Hepatocyte (in vitro differentiated cells): Measurements from ENCODE around the gene ENOPH1.

Source experiments
- CTCF ChIP-seq: fragments of 200-600 bp; sonication (generic); IDR thresholded peaks from 2 replicates; pipeline ENCODE4 v1.5.1; 2016; ENCODE audit warnings: antibody characterized with exemption, mild to moderate bottlenecking; ENCODE audit not compliant: poor library complexity
- EZH2 ChIP-seq: fragments of 200-600 bp; sonication (generic); IDR thresholded peaks from 2 replicates; pipeline ENCODE4 v1.6.1; 2016; ENCODE audit warnings: antibody characterized with exemption, mild to moderate bottlenecking, borderline replicate concordance
- EZH2phosphoT487 ChIP-seq: fragments of 200-600 bp; sonication (generic); IDR thresholded peaks from one replicate; pipeline ENCODE4 v1.6.1; 2018; ENCODE audit warnings: antibody characterized with exemption, mild to moderate bottlenecking, low read depth, moderate library complexity; ENCODE audit not compliant: unreplicated experiment, severe bottlenecking

- no peak for TF ChIP-seq CTCF
- no peak for TF ChIP-seq EZH2phosphoT487
- no peak for TF ChIP-seq EZH2
These were observed 43.3 kb downstream of the ENOPH1 start for GRCh38 chr4:82473621-82474164.
